Stomach (tissue), 9 donors: Measurements from ENCODE around the gene VWA5A. TPM values are rescaled to one million over a fixed set of nuclear protein-coding genes. Genes with fewer than 3 reads are reported as not detected.

Experiments
- DNase-seq, 2 donors: peaks; one replicate each; pipeline versions ENCODE4 v3.0.0 to v3.0.0-alpha.2; 2013 to 2019
- H3K27ac ChIP-seq, 5 donors: fragments of 200-600 bp in 4 of 5; sonication (generic) in 4 of 5; one replicate each; pipeline ENCODE4 v1.5.1; 2013 to 2019; ENCODE audit warnings: mild to moderate bottlenecking in 1 of 5, moderate library complexity in 1 of 5
- H3K27me3 ChIP-seq, 3 donors: fragments of 200-600 bp; sonication (generic); one replicate each; pipeline ENCODE4 v1.5.1; 2017 to 2019; ENCODE audit warnings: mixed run types in 1 of 3
- H3K36me3 ChIP-seq, 4 donors: fragments of 200-600 bp; sonication (generic); 1 replicate in 3 of 4; 2 replicates in 1 of 4; pipeline ENCODE4 v1.5.1; 2016 to 2019
- H3K4me1 ChIP-seq, 4 donors: fragments of 200-600 bp; sonication (generic); one replicate each; pipeline ENCODE4 v1.5.1; 2016 to 2019
- H3K4me3 ChIP-seq, 4 donors: fragments of 200-600 bp; sonication (generic) in 3 of 4; one replicate each; pipeline ENCODE4 v1.5.1; 2016 to 2019; ENCODE audit warnings: mild to moderate bottlenecking in 1 of 4
- H3K9me3 ChIP-seq, 4 donors: fragments of 200-600 bp; sonication (generic); one replicate each; pipeline ENCODE4 v1.5.1; 2016 to 2019
- CTCF ChIP-seq, 7 experiments: fragments of 450-650 bp in 4 of 7; fragments of 200-600 bp in 3 of 7; sonication (generic) in 3 of 7; IDR thresholded peaks; one replicate each; pipeline ENCODE4 v1.5.1; 2016 to 2019; ENCODE audit warnings: antibody characterized with exemption in 7 of 7, control low read depth in 2 of 7, mild to moderate bottlenecking in 1 of 7
- EP300 ChIP-seq: sonication (generic); formaldehyde crosslinking; IDR thresholded peaks from one replicate; pipeline ENCODE4 v1.6.1; 2017; ENCODE audit warnings: antibody characterized with exemption
- POLR2A ChIP-seq, 4 donors: fragments of 450-650 bp; IDR thresholded peaks; one replicate each; pipeline ENCODE4 v1.6.1; 2016; ENCODE audit warnings: antibody characterized with exemption in 4 of 4, control low read depth in 2 of 4, mild to moderate bottlenecking in 1 of 4, moderate library complexity in 1 of 4
- POLR2AphosphoS5 ChIP-seq, 3 donors: sonication (generic); formaldehyde crosslinking; IDR thresholded peaks; one replicate each; pipeline ENCODE4 v1.6.1; 2016; ENCODE audit warnings: antibody characterized with exemption in 3 of 3
- WGBS, 5 donors: extraction: QIAGEN DNeasy Blood & Tissue Kit in 3 of 5; methylation state at CpG; one replicate each; pipeline versions ENCODE4 v1.1.5 to v1.1.7; 2013 to 2018; 5-methylcytosine and 5-hydroxymethylcytosine counted together
- intact Hi-C: fragments of 100-400 bp; cut with DNase I; formaldehyde crosslinking; loops from one replicate; pipeline ENCODE4 v1.15.1; 2023; ENCODE audit warnings: low total_unique reads
- polyA plus RNA-seq, 3 donors: library from polyadenylated mRNA; stranded (reverse); fragments of 200-250 nt; gene quantifications; one replicate each; pipeline ENCODE4 v1.2.3, GENCODE V29; 2013
- total RNA-seq, 5 donors: library from RNA; depleted of rRNA; stranded (reverse); fragments of >200 nt; gene quantifications; one replicate each; pipeline versions ENCODE4 v1.1.0 to v1.2.3, GENCODE V29; 2014 to 2016
- donor health status: healthy with polysubstance abuse.
- donor health status: Bipolar disorder and iron deficiency.
- donor health status: healthy.

Gene VWA5A
- total and polyA plus RNA-seq, 8 donors: 10.1 to 111 (median 29.3) TPM

- Histone ChIP-seq H3K27ac (no peak overlapping the region), H3K9me3 (no peaks in the 10 kb centered on the region), H3K27me3 (peaks cover 0 to 60% (median 23%) of the 10 kb centered on the region in 3 donors), H3K4me3 (no peak overlapping the region), H3K4me1 (peaks cover 0 to 25% (median 15%) of the 10 kb centered on the region in 4 donors), H3K36me3 (no peaks in the 10 kb centered on the region)
- intact Hi-C loops: loop anchor here (10.0 kb wide), 1 partner anchor 120 kb away; no protein-coding TSS in a partner anchor
- 89 to 96% (median 94%) methylated on average over 5 of the region's 5 CpGs for WGBS, 5 donors
- no peak for TF ChIP-seq EP300
- TF ChIP-seq POLR2A (IDR thresholded peaks at IDR 0.05): no peak
- no peak for TF ChIP-seq POLR2AphosphoS5 (IDR thresholded peaks at IDR 0.05)
- no peak for TF ChIP-seq CTCF (IDR thresholded peaks at IDR 0.05)
- DNase-seq: no peak
These were observed 40.7 kb upstream of the VWA5A start for GRCh38 chr11:124074554-124074953.

DNA sequence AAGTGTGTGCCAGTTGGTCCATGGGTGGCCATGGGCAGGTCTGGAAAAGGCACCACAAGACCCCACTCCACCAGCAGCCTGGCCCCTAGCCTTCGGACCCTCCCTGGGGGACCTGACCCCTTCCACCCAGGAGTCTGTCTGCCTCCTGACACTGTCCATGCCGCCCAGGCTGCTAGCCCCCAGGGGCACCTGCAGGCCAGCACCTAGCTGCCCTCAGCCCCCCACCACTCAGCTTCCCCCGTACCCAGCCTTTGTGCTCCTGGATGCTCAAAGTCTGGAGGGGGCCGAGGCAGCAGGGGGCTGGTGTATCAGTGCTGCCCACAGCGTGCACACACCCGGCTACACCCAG, 39.8 kb upstream of the VWA5A start:
- no peak for DNase-seq
- Histone ChIP-seq H3K27ac (peak overlapping the region in 2 of 5 donors; percentile 19 to 24), H3K4me1 (peaks cover 0 to 22% (median 12%) of the 10 kb centered on the region in 4 donors), H3K4me3 (peak overlapping the region in 3 of 4 donors; percentile 29 to 43 (median 37)), H3K36me3 (no peaks in the 10 kb centered on the region), H3K27me3 (peaks cover 0 to 51% (median 16%) of the 10 kb centered on the region in 3 donors), H3K9me3 (no peaks in the 10 kb centered on the region)
- intact Hi-C loops: loop anchor here (10.0 kb wide), 1 partner anchor 119 kb away; no protein-coding TSS in a partner anchor
- 54 to 88% (median 62%) methylated on average over 4 to 6 of the region's 6 CpGs for WGBS, 5 donors
- TF ChIP-seq POLR2AphosphoS5 (IDR thresholded peaks at IDR 0.05) (no peak), CTCF (IDR thresholded peaks at IDR 0.05) (no peak), EP300 (no peak), POLR2A (IDR thresholded peaks at IDR 0.05) (no peak)

GRCh38 chr11:124075841-124076651, 39.2 kb upstream of the VWA5A start:
- no peaks in the 10 kb centered on the region for H3K36me3 ChIP-seq
- intact Hi-C loops: loop anchor here (10.0 kb wide), 1 partner anchor 119 kb away; no protein-coding TSS in a partner anchor
- H3K9me3 ChIP-seq: no peaks in the 10 kb centered on the region
- DNase-seq: peak in 1 of 2 donors; percentile 69
- 5 to 12% (median 7%) methylated on average over 24 to 36 of the region's 36 CpGs for WGBS, 5 donors
- peak overlapping the region; percentile 29 to 45 (median 40) for H3K4me3 ChIP-seq
- peaks cover 0 to 50% (median 16%) of the 10 kb centered on the region in 3 donors for H3K27me3 ChIP-seq
- H3K27ac ChIP-seq: peak overlapping the region in 2 of 5 donors; percentile 19 to 24
- peaks cover 0 to 22% (median 12%) of the 10 kb centered on the region in 4 donors for H3K4me1 ChIP-seq
- TF ChIP-seq EP300 (no peak), POLR2AphosphoS5 (IDR thresholded peaks at IDR 0.05) (no peak), CTCF (IDR thresholded peaks at IDR 0.05) (no peak), POLR2A (IDR thresholded peaks at IDR 0.05) (no peak)

- DNase-seq: no peak
- Histone ChIP-seq H3K36me3 (no peaks in the 10 kb centered on the region), H3K27ac (no peak overlapping the region), H3K4me1 (peaks cover 0 to 12% (median 9%) of the 10 kb centered on the region in 4 donors), H3K9me3 (no peaks in the 10 kb centered on the region), H3K4me3 (no peak overlapping the region), H3K27me3 (peaks cover 0 to 49% (median 16%) of the 10 kb centered on the region in 3 donors)
- TF ChIP-seq POLR2AphosphoS5 (IDR thresholded peaks at IDR 0.05) (no peak), POLR2A (IDR thresholded peaks at IDR 0.05) (no peak), CTCF (IDR thresholded peaks at IDR 0.05) (no peak), EP300 (no peak)
- WGBS, 5 donors: 47 to 97% (median 84%) methylated on average over 1 of the region's 1 CpG
- intact Hi-C loops: loop anchor here (10.0 kb wide), 1 partner anchor 118 kb away; no protein-coding TSS in a partner anchor
These were observed 38.0 kb upstream of the VWA5A start for GRCh38 chr11:124077266-124077665.
